ENCODE results near the gene NUCKS1.

DNA sequence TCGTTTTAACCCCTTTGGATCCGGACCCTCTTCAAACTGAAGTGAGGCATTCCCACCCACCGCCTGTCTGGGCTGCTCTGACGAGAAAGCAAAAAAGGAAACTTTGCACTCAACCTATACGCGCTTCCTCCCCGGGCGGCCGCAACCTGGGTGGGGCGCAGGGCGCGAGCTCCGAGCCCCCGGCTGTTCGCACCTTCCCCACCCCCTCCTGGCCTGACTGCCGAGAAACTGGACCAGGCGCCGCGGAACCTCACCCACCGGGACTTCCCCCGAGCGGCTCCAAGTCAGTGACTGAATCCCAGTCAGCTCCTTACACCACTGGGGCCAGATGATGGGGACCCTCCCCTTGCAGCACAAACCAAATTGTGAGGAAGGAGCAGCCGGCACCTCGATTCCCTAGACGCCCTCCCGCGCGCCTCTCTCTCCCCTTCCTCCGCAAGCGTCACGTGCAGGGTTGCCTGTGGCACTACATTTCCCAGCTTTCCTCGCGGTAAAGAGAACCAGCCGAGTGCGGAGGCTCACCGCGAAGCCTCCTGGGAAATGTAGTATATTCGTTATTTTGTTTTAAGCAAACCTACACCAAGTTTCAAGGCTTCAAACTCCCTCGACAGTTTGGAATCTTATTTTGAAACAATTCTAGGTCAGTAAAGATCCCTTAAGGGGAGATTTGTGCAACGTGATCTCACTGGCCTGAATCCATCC is 25.2 kb upstream of the NUCKS1 start, which contains the start of gene RAB29:
- TF ChIP-seq SIN3A (IDR thresholded peaks at IDR 0.05; ENCODE audit: low read depth) (0 out of 2 replicates have a peak, but pooled peaks have one; percentile 19), POLR2AphosphoS5 (IDR thresholded peaks at IDR 0.05; ENCODE audit: low read depth, low read length) (peak; percentile 40; the same call in 1 of the 2 replicates), RAD21 (IDR thresholded peaks at IDR 0.05; ENCODE audit: low read depth) (no peak), POLR2A (IDR thresholded peaks at IDR 0.05; ENCODE audit: borderline replicate concordance, extremely low read depth, insufficient read depth, insufficient read length) (no peak)
